PC-3 (cell line): ENCODE data around the gene ENAH. TPM values are rescaled to one million over a fixed set of nuclear protein-coding genes. Genes with fewer than 3 reads are reported as not detected.

Experiments
- ATAC-seq: fragments of 200-7000 bp; cut with Tn5 transposase; 2 replicates; pipeline ENCODE4 v1.9.1; 2020; ENCODE audit warnings: mild to moderate bottlenecking, moderate library complexity
- BruUV-seq: library from RNA; stranded (reverse); fragments of 400-500 nt; replicated peaks from 2 replicates; lab custom pipeline; 2021; lab: Mats Ljungman, UMichigan
- CTCF ChIA-PET: fragments of 300-600 bp; sonication (Branson Sonifier 250); formaldehyde crosslinking; loops from one replicate; lab custom pipeline; 2022; ENCODE audit warnings: antibody characterized with exemption; lab: Charles Lee
- POLR2A ChIA-PET: fragments of 300-600 bp; sonication (Branson Sonifier 250); formaldehyde crosslinking; loops from one replicate; lab custom pipeline; 2022; ENCODE audit warnings: antibody characterized with exemption; ENCODE audit not compliant: unreplicated experiment; lab: Charles Lee
- DNase-seq: peaks from one replicate; pipeline ENCODE4 v3.0.0-alpha.2; 2015
- H2AFZ ChIP-seq: fragments of 300-600 bp; sonication (generic); 2 replicates; pipeline ENCODE4 v1.6.0; 2016; ENCODE audit warnings: antibody characterized with exemption, low read length
- H3F3A ChIP-seq: fragments of 300-600 bp; sonication (generic); one replicate; pipeline ENCODE4 v1.6.0; 2017; ENCODE audit warnings: antibody characterized with exemption, low read length, control low read depth, mild to moderate bottlenecking; ENCODE audit not compliant: unreplicated experiment
- H3K27ac ChIP-seq: fragments of 300-600 bp; sonication (generic); 2 replicates; pipeline ENCODE4 v1.5.1; 2016; ENCODE audit warnings: mild to moderate bottlenecking, low read length
- H3K27me3 ChIP-seq: fragments of 300-600 bp; sonication (generic); 2 replicates; pipeline ENCODE4 v1.6.1; 2016; ENCODE audit warnings: low read length, mixed read lengths
- H3K36me3 ChIP-seq: fragments of 300-600 bp; sonication (generic); 2 replicates; pipeline ENCODE4 v1.6.1; 2016; ENCODE audit warnings: low read depth, mixed run types, low read length, mixed read lengths
- H3K4me1 ChIP-seq: fragments of 300-600 bp; sonication (generic); 2 replicates; pipeline ENCODE4 v1.5.1; 2016; ENCODE audit warnings: low read length; ENCODE audit not compliant: insufficient read depth
- H3K4me2 ChIP-seq: fragments of 300-600 bp; sonication (generic); 2 replicates; pipeline ENCODE4 v1.6.0; 2016; ENCODE audit warnings: low read length
- H3K4me3 ChIP-seq: fragments of 300-600 bp; sonication (generic); 2 replicates; pipeline ENCODE4 v1.5.1; 2016; ENCODE audit warnings: mild to moderate bottlenecking, low read length, mixed read lengths
- H3K79me2 ChIP-seq: fragments of 300-600 bp; sonication (generic); 2 replicates; pipeline ENCODE4 v1.6.1; 2017; ENCODE audit warnings: low read length, mixed read lengths
- H3K9ac ChIP-seq: fragments of 300-600 bp; sonication (generic); 2 replicates; pipeline ENCODE4 v1.6.0; 2016; ENCODE audit warnings: mild to moderate bottlenecking, low read length
- H3K9me2 ChIP-seq: fragments of 300-600 bp; sonication (generic); replicated peaks from 2 replicates; pipeline ENCODE4 v1.6.1; 2016; ENCODE audit warnings: mixed run types, low read length, mixed read lengths
- H3K9me3 ChIP-seq: fragments of 300-600 bp; sonication (generic); 2 replicates; pipeline ENCODE4 v1.6.1; 2016; ENCODE audit warnings: low read length, mixed read lengths
- H4K20me1 ChIP-seq: fragments of 300-600 bp; sonication (generic); 2 replicates; pipeline ENCODE4 v1.6.1; 2016; ENCODE audit warnings: low read length, mixed read lengths
- EZH2 ChIP-seq: fragments of 300-600 bp; sonication (generic); IDR thresholded peaks from one replicate; pipeline ENCODE4 v1.6.1; 2017; ENCODE audit warnings: antibody characterized with exemption, mild to moderate bottlenecking, low read length; ENCODE audit not compliant: unreplicated experiment
- EZH2phosphoT487 ChIP-seq: fragments of 300-600 bp; sonication (generic); IDR thresholded peaks from 2 replicates; pipeline ENCODE4 v1.6.1; 2018; ENCODE audit warnings: mild to moderate bottlenecking, antibody characterized with exemption, low read length, borderline replicate concordance
- intact Hi-C: fragments of 100-400 bp; cut with micrococcal nuclease; formaldehyde crosslinking; loops from 2 replicates; pipeline ENCODE4 v1.9.0; 2023
- total RNA-seq: library from RNA; depleted of rRNA; stranded (reverse); fragments of >200 nt; gene quantifications from 2 replicates; pipeline ENCODE4 v1.2.3, GENCODE V29; 2014
- TF ChIP-seq, protein P1 (sequence below): fragments of 300-600 bp; sonication (generic); conservative IDR thresholded peaks from 2 replicates; pipeline ENCODE4 v1.5.1; 2017; ENCODE audit warnings: antibody characterized with exemption, low read depth, mild to moderate bottlenecking, low read length

The ENAH gene
- total RNA-seq, 1 experiment from 2014 or later = 96.6 TPM

- H3K9ac ChIP-seq = no peak overlapping the region
- H3K4me2 ChIP-seq = no peak overlapping the region
- ChIA-PET POLR2A (no interaction called here), CTCF (no interaction called here)
- no peak overlapping the region for H3K27ac ChIP-seq
- H3F3A ChIP-seq = no peaks in the 10 kb centered on the region
- peaks cover 6% of the 10 kb centered on the region; the same call in 1 of the 2 replicates for H4K20me1 ChIP-seq
- ATAC-seq (no peak), DNase-seq (no peak)
- intact Hi-C loops = no loop called here
- TF ChIP-seq EZH2phosphoT487 (no peak), EZH2 (no peak)
- peaks cover 9% of the 10 kb centered on the region; the same call in 1 of the 2 replicates for H3K79me2 ChIP-seq
- BruUV-seq = no TSS peak
- H3K9me3 ChIP-seq = no peaks in the 10 kb centered on the region
- H3K4me1 ChIP-seq = peaks cover 16% of the 10 kb centered on the region
- H3K27me3 ChIP-seq = no peaks in the 10 kb centered on the region
- H2AFZ ChIP-seq = no peak overlapping the region
- no peak overlapping the region for H3K4me3 ChIP-seq
- H3K36me3 ChIP-seq = peaks cover 13% of the 10 kb centered on the region
- H3K9me2 ChIP-seq = no peaks in the 10 kb centered on the region
Measured at GRCh38 chr1:225529726-225530125, 123.2 kb downstream of the ENAH start.

DNA sequence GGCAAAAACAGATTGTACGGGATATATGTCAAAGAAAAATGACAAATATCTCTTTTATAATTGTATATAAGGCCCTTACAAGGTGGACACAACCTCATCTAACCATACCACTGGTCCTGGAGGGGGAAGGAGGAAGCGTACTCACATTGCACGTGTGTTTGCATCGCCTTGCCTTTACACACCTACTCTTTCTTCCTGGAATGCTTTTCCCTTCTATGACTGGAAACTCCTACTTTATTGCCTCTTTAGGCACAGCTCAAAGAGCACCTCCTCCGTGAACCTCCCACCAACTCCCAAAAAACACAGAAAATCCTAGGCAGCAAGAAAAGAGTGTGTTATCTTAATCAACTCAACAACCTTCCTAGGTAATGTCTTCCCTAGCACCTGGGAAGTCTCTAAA is 125.3 kb downstream of the ENAH start:
- intact Hi-C loops = no loop called here

GRCh38 chr1:225526878-225527277 is 126.0 kb downstream of the ENAH start:
- no peaks in the 10 kb centered on the region for H3K4me1 ChIP-seq
- H4K20me1 ChIP-seq = no peaks in the 10 kb centered on the region
- no peaks in the 10 kb centered on the region for H3F3A ChIP-seq
- ChIA-PET CTCF (no interaction called here), POLR2A (no interaction called here)
- H3K36me3 ChIP-seq = peaks cover 13% of the 10 kb centered on the region
- no peaks in the 10 kb centered on the region for H3K79me2 ChIP-seq
- no peak overlapping the region for H3K4me2 ChIP-seq
- intact Hi-C loops = no loop called here
- ATAC-seq (no peak), DNase-seq (no peak)
- H3K4me3 ChIP-seq = no peak overlapping the region
- H3K27me3 ChIP-seq = no peaks in the 10 kb centered on the region
- TF ChIP-seq EZH2 (no peak), EZH2phosphoT487 (no peak)
- TF ChIP-seq, protein P1, sequence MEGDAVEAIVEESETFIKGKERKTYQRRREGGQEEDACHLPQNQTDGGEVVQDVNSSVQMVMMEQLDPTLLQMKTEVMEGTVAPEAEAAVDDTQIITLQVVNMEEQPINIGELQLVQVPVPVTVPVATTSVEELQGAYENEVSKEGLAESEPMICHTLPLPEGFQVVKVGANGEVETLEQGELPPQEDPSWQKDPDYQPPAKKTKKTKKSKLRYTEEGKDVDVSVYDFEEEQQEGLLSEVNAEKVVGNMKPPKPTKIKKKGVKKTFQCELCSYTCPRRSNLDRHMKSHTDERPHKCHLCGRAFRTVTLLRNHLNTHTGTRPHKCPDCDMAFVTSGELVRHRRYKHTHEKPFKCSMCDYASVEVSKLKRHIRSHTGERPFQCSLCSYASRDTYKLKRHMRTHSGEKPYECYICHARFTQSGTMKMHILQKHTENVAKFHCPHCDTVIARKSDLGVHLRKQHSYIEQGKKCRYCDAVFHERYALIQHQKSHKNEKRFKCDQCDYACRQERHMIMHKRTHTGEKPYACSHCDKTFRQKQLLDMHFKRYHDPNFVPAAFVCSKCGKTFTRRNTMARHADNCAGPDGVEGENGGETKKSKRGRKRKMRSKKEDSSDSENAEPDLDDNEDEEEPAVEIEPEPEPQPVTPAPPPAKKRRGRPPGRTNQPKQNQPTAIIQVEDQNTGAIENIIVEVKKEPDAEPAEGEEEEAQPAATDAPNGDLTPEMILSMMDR = no peak
- no peaks in the 10 kb centered on the region for H3K9me2 ChIP-seq
- H3K9ac ChIP-seq = no peak overlapping the region
- no peaks in the 10 kb centered on the region for H3K9me3 ChIP-seq
- H2AFZ ChIP-seq = no peak overlapping the region
- H3K27ac ChIP-seq = no peak overlapping the region
- no TSS peak for BruUV-seq

More for the DNA sequence above, 125.3 kb downstream of the ENAH start:
- Histone ChIP-seq H3K79me2 (no peaks in the 10 kb centered on the region), H3F3A (no peaks in the 10 kb centered on the region), H3K9me2 (no peaks in the 10 kb centered on the region), H3K27me3 (no peaks in the 10 kb centered on the region), H3K4me3 (no peak overlapping the region), H3K4me1 (no peaks in the 10 kb centered on the region), H3K9me3 (no peaks in the 10 kb centered on the region), H3K9ac (no peak overlapping the region), H4K20me1 (no peaks in the 10 kb centered on the region), H3K27ac (no peak overlapping the region), H3K4me2 (no peak overlapping the region), H2AFZ (no peak overlapping the region), H3K36me3 (peaks cover 13% of the 10 kb centered on the region)
- DNase-seq = no peak
- no TSS peak for BruUV-seq
- TF ChIP-seq EZH2 (no peak), EZH2phosphoT487 (no peak)
- TF ChIP-seq, protein P1 = no peak
- no peak for ATAC-seq
- ChIA-PET CTCF (no interaction called here), POLR2A (no interaction called here)
